Measurements from ENCODE around the gene NTRK3.

Gene NTRK3

GRCh38 chr15:88020806-88021205 is 235.7 kb downstream of the NTRK3 start:
- DNase-seq = no peak

GRCh38 chr15:88019656-88020055 is 236.9 kb downstream of the NTRK3 start:
- DNase-seq = no peak

- DNase-seq = no peak
Observed at GRCh38 chr15:88018869-88019641, 237.5 kb downstream of the NTRK3 start.

DNA sequence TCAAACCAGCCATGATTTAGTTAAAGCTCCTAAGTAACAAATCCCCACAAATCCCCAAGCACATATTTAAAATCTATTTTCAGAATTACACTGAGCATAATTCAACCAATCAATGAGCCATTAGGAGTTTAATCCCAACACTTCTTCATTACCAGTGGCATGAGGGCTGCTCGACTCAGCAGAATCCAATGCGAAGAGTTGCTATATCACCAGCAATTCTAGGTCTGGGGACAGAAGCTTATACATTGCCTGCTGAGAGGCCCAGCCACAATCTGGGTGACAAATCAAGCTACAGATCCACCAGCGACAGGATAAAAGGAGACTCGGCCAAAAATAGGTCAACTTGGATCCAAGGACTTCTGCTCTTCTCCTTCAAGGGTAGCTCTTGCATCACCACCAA is 238.8 kb downstream of the NTRK3 start:
- DNase-seq = no peak

- DNase-seq = no peak
Observed at GRCh38 chr15:88016406-88016805, 240.1 kb downstream of the NTRK3 start.

DNA sequence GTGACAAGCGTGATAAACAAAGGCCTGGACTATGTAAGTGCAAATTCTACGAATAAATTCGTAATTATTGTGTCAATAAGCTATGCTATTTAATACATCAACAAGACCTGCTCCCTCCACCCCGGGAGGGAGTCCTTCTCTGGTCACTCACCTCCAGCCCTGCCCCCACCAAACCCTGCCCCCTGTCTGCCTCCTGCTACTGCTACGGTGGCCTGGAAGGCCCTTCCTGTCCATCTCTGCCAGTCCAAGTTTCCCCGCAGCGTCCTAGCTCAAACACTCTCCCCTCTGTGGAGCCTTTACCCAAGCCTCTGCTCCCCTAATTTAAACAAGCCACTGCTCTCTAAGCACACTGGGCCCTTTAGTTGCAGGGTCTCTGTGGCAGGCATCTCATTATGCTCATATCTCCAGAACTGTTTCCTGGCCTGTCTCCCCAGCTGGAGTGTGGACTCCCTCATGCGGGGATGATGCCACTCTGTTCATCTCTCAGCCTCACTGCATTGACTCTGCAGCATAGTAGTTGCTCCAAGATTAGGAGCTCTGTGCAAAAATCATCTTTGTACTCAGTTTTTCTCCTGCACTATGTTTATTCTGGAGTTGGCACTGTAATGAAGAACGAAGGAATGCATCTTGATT is 241.2 kb downstream of the NTRK3 start:
- no peak for DNase-seq

DNA sequence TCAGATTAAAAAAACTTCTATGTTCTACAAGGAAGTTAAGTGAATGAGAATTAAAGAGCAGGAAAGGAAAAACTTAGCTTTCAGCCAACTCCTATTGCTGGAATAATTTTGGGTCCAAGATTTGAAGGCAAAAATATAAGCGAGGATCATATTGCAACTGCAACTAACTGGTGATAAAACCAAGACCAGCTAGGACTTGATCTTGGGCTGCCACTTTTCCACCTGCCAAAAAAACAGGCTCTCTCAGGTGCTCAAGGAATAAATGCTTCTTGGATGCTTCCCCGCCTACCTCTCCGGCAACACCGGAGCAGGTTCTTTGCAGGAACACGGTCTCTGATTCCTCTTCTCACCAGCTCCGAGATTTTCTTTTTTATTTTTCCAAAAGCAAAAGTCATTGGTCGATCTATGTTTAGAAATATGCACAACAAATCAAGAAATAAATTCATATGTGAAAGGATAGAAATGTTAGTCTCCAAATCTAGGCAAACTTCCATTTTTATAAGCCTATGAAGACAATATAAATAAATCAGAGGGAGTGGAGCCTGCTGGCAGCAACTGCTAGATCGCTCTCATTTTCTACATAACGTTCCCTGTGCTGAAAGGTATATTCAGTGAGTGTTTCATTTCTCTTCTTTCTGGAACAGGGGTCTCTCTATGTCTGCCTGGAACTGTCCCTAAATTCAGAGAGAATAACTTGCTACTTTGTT is 241.9 kb downstream of the NTRK3 start:
- DNase-seq = no peak

- DNase-seq = no peak
Observed at GRCh38 chr15:88013111-88013510, 243.4 kb downstream of the NTRK3 start.

DNA sequence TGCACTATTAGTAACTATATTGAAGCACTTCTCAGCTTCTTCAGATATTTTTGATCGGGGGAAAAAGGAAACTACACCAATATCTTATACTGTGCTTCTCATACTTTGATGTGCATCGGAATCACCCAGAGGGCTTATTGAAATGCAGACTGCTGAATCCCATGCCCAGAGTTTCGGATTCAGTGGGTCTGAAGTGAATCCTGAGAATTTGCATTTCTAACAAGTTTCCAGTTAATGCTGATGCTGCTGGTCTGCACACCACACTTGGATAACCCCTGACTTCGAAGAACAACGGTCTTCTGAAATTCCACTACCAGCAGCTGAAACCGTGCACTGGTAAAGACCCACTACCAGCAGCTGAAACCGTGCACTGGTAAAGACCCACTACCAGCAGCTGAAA is 243.9 kb downstream of the NTRK3 start:
- DNase-seq = no peak

DNA sequence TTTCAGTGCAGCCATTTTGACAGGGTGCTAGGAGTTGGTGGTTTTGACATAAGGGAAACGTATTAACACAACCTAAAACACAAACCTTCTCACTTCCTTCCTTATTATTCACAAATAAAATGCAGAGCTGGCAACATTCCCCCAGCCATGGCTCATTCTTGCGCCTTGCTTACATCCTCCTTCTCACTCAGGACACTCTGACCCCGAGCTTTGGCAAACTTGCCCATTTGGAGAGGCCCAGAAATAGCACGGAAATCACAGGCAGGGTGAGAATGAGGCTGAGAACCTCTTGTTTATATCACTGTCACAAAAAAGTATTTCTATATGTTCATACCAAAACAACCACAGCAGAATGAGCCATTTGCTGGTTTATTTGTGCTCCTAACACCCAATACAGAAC is 244.3 kb downstream of the NTRK3 start:
- no peak for DNase-seq

DNA sequence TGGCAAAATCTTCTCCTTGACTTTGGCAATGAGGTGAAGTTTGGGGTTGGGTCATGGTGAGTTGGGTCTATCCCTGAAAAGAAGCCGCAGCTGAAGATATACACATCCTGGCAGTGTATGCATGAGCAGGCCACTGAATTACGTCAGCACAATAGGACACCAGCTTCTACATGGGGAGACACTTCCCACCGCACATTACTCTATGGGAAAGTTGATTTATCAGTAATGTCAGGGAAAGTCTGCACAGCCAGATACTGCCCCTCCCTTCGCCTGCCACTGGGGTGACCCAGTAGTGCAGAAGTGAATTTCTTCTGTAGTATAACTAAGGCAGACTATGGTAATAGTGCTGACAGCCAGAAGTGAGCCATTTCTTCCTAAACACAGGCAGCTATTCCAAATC is 245.0 kb downstream of the NTRK3 start:
- DNase-seq = no peak

GRCh38 chr15:88006146-88006545 is 250.4 kb downstream of the NTRK3 start:
- no peak for DNase-seq

- DNase-seq = no peak
Observed at GRCh38 chr15:88004399-88004798, 252.1 kb downstream of the NTRK3 start.

DNA sequence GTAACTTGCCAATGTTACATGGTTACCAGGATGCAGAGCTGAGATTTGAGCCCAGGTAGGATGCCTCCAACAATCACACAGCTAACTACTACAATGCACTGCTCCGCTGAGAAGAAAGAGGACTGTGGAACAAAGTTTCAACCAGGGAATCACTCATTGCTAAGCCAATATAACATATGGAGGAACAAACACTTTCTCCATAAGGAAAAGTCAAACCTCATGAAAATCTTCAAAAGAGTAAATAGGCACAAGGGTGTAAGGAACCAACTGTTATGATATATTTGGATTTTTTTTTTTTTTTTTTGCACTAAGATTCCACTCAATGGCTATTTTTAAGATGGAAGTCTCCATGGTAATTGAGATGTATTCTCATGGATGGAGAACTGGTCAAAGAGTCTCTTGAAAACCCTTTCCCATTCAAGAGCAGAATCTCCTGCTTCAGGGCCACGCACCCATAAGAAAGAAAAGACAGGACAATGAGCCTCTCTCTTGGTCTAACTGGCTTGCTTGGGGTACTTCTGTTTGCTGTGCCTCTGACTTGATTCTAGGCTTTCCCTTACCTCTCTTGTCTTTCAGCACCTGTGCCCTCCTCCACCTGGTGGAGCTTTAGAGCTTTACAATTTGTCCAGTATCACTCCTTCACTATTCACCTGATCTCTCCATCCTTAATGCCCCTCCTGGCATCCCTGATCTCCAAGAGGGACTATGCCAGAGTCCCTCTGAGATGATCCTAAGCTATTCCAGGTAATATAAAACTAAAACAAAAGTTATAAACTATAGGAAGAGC is 252.8 kb downstream of the NTRK3 start:
- DNase-seq = no peak

- DNase-seq = no peak
Observed at GRCh38 chr15:88002706-88003105, 253.8 kb downstream of the NTRK3 start.

- DNase-seq = no peak
Observed at GRCh38 chr15:87998630-87999029, 257.9 kb downstream of the NTRK3 start.

DNA sequence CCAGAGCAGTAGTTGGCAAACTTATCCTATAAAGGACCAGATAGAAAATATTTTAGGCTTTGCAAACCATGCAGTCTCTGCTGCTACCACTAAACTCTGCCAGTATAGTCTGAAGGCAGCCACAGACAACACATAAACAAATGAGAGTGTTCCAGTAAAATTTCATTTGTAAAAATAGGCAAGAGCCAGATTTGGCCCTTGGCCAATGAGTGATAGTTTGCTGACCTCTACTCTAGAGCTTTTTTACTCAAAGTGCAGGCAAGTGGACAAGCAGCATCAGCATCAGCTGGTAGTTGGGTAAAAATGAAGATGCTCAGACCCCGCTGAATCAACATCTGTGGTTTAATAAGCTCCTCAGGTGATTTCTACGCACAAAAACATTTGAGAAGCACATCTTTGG is 269.8 kb downstream of the NTRK3 start:
- DNase-seq = no peak

GRCh38 chr15:87985451-87985850 is 271.1 kb downstream of the NTRK3 start:
- no peak for DNase-seq

GRCh38 chr15:87981969-87982368 is 274.6 kb downstream of the NTRK3 start:
- no peak for DNase-seq

DNA sequence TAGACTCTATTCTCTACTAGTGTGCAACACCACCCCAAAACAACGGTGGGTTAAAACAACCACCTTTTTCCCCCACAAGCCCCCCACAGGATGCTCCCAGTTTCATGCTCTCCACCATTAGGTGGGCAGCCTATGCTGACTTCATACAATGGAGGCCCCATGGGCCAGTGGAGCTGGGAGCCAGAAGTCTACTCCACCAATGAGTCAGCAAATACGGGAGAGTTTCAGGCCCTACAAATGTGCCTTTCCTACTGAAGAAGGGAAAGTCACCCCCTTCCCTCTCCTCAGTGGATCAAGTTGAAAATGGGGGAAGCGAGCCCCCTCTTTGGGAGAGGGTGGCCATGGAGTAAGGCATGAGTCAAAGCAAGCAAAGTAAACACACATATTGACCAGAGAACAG is 278.6 kb downstream of the NTRK3 start:
- DNase-seq = no peak

DNA sequence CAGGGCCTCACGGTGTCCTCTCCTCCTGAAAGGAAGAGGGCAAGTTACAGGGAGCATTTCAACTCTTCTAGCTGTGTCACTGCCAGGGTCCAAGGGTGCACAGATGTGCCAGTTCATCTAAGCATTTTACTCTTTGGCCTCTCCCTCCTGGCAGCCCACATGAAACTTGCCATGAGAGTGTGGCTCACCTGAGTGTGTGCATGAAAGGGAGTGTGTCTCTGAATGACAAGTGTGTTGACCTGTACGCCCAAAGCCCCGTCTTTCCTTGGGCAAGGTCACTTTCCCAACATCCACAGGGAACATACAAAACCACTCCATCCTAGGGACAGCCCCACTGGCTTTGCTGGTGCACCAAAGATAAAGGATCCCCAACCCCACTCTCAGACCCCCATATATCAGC is 280.0 kb downstream of the NTRK3 start:
- no peak for DNase-seq

- no peak for DNase-seq
Observed at GRCh38 chr15:87973501-87974215, 282.9 kb downstream of the NTRK3 start.

DNA sequence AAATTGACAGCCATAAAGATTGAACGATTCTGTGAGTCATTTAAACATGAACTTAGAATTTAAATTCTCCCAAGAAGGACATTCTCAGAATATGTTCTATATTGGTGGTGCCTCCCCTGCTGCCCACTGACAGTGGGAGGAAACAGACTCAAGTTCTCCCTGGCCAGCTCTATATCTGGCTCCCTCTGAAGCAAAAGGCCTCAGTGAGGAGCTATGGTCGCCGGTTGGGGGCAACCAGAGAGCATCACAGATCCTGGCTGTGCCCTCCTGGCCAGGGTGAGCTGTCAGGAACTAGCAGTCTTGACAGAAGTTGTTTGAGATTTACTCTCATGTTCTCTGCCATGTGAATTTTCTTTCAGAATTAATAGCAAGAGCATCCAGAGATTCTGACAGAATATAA is 285.5 kb downstream of the NTRK3 start:
- DNase-seq = no peak
